Effector CD4-positive, alpha-beta T cell (primary cell): ENCODE measurements around the gene SH3PXD2B.
"Not testable (repeated sequence)": the region's sequence is repeated elsewhere in the genome, so short reads cannot be mapped to it uniquely, and the experiment has no call there.

Experiments used
- DNase-seq: peaks from one replicate; pipeline ENCODE4 v3.0.0-alpha.2; 2020

Gene SH3PXD2B

DNA sequence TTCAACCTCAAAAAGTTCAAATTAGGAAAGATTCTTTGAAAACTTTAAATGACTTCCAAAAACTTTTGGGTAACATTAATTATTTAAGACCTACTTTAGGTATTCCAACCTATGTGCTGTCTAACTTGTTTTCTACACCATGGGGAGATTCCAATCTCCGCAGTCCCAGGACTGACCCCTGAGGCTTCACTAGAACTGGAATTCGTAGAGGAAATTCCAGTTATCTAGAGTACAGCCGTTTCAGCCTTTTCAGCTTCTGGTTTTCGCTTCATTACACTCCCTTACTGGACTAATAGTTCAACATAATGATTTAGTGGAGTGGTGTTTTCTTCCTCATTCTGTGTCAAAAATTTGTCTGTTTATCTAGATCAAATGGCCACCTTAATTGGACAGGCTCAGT lies 55.7 kb downstream of the SH3PXD2B start:
- DNase-seq = not testable (repeated sequence)

DNA sequence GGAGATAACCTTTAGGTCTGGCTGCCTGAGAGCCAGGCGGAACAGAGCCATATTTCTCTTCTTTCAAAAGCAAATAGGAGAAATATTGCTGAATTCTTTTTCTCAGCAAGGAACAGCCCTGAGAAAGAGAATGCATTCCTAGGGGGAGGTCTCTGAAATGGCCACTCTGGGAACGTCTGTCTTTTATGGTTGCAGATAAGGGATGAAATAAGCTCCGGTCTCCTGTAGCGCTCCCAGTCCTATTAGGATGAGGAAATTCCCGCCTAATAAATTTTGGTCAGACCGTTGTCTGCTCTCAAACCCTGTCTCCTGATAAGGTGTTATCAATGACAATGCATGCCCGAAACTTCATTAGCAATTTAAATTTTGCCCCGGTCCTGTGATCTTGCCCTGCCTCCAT lies 57.3 kb downstream of the SH3PXD2B start:
- DNase-seq = not testable (repeated sequence)

DNA sequence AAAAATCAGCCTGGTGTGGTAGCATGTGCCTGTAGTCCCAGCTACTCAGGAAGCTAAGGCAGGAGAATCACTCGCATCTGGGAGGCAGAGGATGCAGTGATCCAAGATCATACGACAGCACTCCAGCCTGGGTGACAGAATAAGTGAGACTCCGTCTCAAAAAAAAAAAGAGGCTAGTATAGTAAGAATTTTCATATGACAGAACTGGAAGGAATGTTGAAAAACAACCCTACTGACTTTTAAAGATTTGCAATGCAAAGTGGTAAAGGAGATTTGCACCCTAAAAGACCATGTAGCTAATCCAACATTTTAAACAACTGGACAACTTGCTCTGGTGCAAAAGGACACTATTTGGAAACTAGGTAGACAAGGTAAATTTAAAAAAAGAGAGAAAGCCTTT lies 58.1 kb downstream of the SH3PXD2B start:
- DNase-seq = no peak

DNA sequence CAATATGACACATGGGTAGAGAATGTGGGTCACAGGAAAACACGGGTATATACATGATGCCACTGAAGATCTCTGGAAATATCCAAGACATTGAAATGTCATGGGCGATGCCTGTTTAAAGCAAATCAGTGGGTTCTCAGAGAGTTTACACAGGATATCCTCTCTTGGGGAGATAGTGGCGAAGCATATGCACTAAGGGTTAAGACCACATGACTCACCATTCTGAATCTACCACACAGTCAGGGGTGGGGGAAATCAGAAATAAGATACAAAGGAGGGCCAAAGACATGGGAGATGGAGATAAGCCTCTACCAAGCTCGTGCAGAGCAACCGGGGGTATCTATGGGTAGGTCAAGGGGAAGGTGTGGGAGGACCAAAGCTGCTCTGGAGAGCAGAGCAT lies 58.8 kb downstream of the SH3PXD2B start:
- DNase-seq = no peak

DNA sequence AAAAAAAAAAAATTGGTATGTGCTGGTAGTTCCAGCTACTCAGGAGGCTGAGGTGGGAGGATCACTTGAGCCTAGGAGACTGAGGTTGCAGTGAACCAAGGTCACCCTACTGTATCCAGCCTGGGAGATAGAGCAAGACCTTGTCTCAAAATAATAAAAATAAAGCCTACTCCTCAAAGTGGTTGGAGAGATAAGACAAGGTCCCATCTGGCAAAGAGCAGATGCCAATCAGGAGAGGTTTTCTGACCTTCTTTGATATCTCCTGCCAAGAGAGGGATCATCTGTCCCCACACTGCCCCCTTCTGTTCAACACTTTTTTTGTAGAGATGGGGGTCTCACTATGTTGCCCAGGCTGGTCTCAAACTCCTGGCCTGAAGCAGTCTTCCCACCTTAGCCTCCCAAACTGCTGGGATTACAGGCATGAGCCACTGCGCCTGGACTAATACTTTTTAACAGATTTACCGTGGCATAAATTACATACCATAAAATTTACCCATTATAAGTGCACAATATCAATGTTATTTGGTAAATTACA lies 64.7 kb downstream of the SH3PXD2B start:
- DNase-seq = no peak

DNA sequence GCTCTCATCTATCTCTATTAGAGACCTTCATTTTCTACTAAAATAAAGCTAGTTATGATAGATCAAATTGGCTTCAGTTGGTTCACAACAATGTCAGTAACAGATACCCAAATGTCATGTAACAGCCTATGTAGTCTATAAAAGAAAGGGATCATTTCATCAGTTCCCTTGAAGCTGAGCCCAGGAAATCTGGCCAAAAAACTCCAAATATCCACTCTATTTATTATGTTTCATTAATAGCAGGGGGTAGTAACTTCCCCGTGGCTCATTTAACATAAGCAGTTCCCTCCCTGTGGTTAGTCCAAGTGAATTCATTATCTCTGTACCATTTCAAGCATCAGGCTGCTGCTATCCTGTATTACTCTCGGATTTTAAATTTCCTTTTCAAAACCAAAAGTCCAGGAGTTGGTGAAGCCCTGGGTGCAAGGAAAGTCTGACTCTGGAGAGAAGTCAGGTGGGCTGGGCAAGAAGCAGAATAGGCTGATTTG lies 66.0 kb downstream of the SH3PXD2B start:
- DNase-seq = no peak

DNA sequence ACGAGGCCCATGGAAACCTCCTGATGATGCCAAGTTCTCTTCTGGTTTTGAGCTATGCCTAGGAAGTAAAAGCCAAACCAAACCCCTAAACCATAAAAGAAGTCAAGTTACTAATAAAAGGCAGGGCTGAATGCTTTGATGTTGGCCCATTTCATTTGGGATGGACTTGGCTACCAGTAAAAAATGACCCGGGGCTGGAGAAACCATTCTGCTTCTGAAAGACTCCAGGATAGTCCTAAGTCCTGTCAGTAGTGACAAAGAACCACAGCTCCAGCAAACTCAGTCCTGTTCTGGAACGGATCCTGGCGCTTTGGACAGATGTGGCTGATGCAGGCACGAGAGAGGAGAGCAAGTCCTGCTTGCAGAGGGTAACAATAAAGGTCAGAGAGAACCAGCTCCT lies 68.6 kb downstream of the SH3PXD2B start:
- DNase-seq = no peak

DNA sequence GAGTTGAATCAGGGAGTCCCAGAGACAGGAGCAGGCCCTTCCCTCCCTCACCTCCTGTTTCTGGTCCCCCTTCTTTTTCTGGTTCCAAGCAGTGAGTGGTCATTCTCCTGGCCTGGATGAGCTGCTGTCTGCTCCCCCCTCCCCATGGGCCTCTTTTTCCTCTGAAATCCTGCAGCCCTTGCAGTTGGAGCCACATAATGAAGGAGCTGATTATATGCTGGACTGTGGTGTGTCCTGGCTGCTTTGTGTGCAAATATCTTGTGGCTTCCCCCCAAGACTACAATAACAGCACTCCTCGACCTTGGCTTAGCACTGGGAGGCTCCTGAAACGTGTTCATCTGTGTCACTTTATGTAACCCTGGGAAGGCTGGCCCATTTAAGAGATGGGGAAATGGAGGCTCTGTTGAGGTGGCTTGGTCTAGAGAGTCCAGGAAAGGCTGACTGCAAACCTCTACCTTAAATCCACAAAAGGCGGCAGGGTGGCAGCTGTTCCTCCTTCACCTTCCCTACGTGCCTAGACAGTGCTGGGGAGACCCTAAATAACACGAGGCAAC lies 69.2 kb downstream of the SH3PXD2B start:
- DNase-seq = no peak

DNA sequence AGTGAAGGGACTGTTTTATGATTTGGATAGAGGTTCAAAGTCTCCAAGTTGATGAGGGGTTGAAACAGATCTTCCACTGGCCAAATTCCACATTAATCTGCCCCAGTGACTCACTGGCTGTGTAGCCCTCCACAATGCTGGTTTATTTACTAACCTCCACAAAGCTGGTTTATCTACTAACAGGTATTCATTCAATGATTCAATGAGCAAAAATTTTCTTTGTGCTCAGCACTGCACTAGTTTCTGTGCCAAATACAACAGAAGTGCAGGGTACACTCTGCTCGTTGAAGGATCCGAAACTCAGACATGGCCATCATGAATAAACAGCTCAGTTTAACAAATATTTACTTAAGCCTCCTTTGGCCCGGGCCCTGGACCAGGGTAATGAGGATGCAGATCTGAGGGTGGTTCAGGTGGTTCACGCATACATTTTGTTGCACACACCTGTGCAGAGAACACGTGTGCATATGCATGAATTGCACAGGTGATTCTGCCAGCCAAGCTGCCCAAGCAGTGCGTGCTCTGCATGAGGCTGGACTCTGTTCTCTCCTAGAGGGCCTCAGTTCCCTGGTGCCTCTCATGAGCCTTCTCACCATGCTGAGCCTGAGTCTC lies 71.0 kb downstream of the SH3PXD2B start:
- DNase-seq = no peak

DNA sequence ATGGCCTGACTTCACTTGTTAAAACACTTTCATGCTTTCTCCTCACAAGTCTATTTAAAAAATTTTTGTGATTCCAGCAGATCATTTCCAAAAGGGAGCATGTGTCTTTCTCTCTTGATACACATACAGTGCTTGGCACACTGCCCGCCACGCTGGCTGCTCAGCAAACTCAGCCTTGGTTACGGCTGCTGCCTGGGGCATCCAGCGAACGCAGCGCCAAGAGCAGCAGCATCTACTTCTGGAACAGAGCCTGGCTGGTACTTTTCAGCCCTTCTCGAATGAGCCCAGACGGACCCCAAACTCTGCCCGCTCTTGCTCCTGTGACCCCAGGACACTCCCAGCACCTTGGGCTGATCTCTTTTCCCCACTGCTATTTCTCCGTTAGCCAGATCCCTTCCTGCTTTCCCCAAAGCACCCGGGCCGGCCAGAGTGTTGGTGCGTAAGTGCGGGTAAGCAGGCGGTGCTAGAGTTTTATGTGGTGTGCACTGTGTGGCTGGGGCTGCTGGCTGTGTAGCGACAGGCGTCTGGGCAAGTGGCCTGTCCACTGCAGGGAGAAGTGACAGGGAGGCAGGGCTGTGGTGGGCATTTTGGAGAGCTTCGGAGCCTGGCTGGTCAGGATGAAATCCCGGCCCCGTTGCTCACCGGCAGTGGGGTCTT lies 73.2 kb downstream of the SH3PXD2B start:
- DNase-seq = no peak

DNA sequence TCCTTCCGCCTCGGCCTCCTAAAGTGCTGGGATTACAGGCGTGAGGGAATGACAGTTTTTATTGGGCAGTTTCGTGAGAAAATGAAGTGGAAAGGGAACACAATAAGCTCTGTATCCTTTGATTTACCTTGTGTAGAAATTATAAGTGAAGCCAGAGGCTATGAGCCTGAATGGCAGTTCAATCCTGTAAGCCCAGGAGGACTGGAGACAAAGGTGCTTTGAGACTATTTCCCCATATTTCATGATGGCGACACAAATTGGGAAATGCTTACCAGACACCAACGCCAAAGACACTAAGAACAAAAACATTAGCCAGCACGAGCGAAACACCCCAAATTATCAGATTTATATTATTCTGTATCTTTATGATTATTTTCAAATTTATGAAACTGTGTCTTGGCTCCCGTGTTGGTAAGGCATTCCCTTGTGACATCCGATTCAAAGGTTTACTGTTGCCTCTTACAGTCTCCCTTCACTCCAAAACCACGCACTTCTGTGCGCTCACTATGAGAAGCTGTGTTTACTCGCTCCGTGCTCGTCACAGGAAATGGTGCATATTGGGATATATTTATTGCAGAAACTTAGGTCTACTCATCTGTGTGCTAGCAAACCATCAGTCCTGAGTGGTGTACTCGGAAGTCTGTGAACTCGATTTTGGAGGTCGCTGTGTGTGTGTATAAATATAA lies 73.9 kb downstream of the SH3PXD2B start:
- DNase-seq = no peak

DNA sequence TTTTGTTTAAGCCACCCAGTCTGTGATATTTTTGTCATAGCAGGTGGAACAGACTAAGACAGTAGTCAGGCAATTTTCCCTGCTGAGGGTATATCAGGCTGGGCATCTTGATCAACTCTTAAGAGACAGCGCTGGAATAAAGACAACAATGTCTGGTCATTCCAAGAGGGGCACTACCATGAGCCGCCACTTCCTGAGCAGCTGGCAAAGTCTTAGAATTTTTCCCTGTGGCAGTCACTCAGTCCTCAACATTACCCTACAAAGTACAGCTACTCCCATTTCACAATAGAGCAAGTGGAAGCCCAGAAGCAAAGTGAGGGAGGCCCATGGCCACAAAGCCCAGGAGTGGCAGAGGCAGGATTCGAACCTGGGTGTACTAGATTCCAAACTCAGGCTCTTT lies 74.8 kb downstream of the SH3PXD2B start:
- DNase-seq = no peak

DNA sequence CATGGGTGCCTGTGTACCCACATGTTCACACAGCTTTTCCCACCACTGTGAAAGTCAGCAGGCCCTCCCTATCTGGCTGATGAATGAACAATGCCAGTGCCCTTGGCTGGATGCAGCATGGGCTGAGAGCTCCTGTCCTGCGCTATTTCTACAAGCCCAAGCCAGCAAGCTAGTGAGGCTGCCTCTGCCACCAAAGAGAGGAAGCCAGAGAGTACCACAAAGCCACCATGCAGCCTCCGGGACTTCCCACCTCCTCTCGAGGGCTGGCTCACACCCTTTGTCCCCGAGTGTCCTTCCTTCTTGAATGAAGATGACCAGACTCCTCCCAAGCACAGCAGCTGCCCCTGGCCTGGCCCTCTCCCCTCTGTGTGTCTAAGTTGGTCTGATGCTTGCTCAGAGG lies 76.5 kb downstream of the SH3PXD2B start:
- DNase-seq = no peak

DNA sequence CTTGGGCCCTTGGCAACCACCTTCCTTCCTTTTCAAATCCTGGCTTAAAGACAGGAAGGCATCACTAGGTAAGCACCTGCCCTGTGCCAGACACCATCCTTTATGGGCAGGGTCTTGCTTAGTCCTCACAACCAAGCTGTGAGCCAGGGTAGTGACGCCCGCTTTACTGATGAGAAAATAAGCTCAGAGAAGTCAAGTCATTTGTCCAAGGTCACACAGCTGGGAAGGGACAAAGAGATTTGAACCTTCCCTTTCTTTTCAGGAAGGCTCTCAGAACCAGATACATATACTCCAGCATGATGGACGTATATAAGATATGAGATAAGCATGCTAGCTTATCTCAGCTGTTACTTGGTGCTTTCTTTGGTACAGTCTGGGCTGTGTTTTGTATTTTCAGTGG lies 76.9 kb downstream of the SH3PXD2B start:
- DNase-seq = no peak

DNA sequence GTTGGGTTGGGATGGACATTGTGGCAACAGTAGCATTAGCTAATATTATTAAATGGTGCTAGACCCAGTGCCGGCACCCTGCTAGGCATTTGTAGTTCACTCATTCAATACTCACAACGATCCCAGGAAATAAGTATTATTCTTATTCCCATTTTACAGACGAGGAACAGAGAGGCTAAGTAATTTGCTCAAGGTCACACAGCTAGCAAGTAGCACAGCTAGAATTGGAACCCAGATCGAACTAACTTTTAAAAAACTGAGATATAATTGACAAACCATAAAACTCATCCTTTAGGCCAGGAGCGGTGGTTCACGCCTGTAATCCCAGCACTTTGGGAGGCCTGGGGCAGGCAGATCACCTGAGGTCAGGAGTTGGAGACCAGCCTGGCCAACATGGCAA lies 79.5 kb downstream of the SH3PXD2B start:
- no peak for DNase-seq

DNA sequence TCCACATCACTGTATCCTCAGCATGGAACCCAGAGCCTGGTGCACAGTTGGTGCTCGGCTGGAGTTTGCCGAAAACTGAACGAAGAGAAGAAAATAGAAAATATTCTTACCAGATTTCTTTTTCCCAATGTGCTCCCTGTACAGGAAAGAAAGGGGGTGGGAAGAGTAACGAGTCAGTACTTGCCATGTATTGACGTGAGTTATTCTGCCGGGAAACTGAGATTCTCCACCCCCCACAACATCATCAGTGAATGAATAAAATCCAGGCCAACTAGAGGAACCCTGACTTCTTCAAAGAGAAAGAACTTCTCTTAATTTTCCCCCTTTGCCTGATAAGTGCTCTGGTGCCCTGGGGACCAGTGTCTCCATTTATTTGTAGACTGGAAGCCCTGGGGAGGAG lies 80.6 kb downstream of the SH3PXD2B start:
- DNase-seq = no peak

DNA sequence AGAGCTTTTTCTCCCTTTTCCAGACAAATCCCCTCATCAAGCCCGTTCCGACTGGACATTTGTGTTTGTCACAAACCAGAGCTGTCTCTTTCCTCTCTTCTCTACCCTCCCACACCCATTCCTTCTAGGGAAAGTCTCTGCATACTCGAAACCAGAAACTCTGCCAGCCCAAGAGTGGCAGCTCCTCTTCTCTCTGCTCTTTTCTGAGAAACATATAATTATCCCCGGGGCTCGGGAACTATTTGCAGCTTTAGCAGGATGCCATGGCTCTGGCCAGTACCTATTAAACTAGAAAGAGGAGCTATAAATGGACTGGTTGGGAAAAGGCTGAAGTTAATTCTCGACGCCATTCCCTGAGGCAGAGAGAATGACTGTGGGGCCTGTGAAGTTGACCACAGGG lies 82.6 kb downstream of the SH3PXD2B start:
- DNase-seq = no peak

DNA sequence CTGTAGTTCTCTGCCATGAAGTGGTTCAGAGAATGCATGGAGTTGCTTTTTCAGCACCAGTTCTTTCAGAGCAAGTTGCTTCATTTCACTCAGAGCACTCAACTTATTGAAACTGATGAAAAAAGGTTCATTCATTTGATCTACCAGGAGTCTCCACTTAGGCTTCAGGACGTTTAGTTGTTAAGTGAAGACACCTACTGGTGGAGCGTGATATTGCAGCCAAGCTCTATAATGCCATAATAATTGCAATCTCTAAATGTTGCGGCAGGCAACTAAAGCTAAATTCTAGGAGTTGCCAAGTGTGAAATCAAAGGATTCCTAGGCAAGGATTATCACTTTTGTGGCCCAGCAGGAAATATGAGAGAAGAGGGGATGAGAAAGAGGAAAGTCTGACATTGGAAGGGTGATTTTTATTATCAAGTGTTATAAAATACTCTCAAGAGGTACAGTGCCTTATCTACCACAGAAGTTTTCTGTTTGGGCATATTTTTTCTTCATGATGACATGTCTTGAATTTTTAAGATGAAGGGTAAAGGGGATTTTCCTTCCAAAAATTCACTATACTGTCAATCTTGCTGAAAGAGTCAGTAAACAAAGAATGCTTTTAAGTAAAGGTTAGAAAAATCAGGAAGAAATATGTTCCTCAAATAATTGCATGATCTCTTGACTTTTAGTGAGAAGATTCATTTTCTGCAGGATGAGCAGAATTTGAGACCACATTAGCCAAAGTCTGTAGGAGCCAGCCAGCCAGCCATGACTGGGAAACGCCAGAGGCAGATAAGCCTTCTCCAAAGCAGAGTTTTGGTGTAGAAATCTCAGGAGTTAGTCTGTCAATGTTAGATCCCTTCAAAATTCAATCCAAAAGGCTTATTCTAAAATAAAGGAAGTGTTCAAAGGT lies 83.4 kb downstream of the SH3PXD2B start:
- DNase-seq = no peak

DNA sequence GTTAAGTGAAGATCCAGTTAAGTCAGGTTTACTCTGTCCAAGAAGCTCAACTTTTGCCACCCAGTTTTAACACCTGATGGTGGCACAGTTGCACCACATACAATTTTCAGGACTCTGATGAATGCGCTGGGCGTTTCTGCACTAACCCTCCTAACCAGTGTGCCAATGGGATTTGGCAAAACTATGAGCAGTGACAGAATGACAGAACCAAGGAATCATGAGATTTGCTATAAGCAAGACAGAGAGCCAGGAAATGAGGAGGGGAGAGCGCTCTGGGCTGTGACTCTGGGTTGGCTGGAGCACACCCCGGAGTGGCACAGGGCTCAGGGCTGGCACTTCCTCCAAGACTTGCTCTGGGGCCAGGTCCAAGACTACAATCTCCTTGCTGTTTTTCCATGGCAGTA lies 84.1 kb downstream of the SH3PXD2B start:
- DNase-seq = no peak

DNA sequence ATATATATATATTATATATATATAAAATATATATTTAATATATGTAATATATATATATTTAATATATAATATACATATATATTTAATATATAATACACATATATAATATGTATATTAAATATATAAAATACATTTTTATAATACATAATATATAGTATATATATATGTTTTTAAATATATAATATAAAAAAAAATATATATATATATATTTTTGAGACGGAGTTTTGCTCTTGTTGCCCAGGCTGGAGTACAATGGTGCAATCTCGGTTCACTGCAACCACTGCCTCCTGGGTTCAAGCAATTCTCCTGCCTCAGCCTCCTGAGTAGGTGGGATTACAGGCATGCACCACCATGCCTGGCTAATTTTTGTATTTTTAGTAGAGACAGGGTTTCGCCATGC lies 85.6 kb downstream of the SH3PXD2B start:
- DNase-seq = not testable (repeated sequence)

DNA sequence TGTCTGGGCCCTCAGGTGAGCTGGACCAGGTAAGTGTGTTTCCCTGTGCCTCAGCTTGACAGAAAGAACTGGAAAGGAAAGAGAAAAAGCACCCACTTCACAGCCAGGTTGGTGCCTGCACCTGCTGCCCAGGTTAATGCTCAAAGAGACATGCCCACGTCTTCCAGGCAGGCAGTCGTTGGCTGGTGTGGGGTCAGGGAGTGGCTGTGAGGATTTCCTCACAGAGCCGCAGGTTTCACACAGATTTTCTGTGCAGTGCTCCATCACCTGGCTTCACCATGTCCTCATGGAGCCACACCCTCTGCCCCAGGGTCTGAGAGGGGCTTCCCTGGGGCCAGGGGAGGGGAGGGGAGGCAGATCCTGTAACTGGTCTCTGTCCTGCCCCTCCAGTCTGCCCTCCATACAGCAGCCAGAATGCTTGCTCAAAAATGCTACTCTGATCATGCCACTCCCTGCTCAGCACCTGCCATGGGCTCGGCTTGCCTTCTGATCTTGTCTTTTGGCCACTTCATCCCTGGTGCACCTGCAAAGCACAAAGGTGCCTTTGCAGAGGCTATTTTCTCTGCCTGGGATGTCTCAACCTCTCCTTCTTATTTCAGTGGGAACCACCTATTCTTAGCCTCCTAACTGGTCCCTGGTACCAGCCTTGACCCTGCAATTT lies 88.2 kb downstream of the SH3PXD2B start:
- DNase-seq = no peak

DNA sequence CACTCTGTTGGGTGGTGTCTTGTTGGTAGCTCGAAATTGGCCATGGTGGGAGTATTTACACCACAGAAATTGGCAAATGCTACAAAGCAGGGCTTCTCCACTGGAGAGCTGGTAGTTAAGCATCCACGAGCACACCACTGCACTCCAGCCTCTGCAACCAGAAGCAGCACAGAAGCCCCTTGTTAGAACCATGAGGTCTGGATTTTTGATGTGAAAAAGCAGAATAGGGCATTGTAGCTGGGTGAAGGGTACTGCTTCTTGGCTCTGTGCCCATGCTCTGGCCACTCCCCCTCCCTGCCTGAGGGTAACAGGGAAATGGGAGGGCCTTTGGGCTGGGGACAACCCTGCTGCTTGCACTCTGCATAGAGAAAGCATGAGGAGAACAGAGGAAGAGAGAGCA lies 89.6 kb downstream of the SH3PXD2B start:
- no peak for DNase-seq
